AG09319 (cell line): ENCODE results near the gene NGFR.

Source experiments
- DNase-seq: peaks from one replicate; pipeline ENCODE4 v3.0.0-alpha.2; 2010; ENCODE audit warnings: low read depth; ENCODE audit errors: extremely low read depth
- TF ChIP-seq, protein P1 (sequence below): IDR thresholded peaks from 2 replicates; pipeline ENCODE4 v1.5.1; 2011; ENCODE audit warnings: low read depth, mild to moderate bottlenecking, inconsistent platforms, low read length, moderate library complexity

The NGFR gene

DNA sequence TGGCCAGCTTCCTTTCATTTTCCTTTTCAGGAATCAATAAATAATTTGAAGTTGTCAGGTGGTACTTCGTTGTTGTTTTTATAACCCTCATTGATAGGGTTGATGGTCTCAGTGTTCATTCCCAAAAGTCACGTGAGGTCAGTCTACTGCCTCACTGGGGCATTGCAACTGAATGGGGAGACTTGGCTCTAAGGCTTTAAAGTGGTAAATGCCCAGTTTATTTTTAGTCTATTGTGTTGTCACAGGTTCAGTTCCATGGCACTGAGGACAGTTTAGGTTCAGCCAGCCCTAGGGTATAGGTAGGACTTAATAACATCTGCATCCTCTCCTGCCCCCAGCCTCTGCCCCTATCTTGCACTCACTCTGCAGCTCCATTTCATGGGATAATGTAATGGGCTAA lies 33.5 kb upstream of the NGFR start:
- DNase-seq, result no peak
- TF ChIP-seq, protein P1, sequence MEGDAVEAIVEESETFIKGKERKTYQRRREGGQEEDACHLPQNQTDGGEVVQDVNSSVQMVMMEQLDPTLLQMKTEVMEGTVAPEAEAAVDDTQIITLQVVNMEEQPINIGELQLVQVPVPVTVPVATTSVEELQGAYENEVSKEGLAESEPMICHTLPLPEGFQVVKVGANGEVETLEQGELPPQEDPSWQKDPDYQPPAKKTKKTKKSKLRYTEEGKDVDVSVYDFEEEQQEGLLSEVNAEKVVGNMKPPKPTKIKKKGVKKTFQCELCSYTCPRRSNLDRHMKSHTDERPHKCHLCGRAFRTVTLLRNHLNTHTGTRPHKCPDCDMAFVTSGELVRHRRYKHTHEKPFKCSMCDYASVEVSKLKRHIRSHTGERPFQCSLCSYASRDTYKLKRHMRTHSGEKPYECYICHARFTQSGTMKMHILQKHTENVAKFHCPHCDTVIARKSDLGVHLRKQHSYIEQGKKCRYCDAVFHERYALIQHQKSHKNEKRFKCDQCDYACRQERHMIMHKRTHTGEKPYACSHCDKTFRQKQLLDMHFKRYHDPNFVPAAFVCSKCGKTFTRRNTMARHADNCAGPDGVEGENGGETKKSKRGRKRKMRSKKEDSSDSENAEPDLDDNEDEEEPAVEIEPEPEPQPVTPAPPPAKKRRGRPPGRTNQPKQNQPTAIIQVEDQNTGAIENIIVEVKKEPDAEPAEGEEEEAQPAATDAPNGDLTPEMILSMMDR, result no peak

DNA sequence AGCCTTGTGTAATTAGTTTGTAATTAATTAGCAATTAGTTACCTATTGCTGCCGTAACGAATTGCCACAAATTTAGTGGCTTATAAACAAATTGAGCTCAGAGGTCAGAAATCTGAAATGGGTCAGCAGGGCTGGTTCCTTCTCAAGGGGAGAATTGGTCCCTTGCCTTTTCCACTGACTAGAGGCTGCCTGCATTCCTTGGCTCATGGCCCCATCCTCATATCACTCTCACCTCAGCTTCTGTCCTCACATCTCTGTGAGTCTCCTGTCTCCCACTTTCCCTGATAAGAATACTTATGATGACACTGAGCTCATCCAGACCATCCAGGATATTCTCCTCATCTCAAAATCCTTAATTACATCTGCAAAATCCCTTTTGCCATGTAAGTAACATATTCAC lies 31.0 kb upstream of the NGFR start:
- TF ChIP-seq, protein P1, result no peak
- no peak for DNase-seq

DNA sequence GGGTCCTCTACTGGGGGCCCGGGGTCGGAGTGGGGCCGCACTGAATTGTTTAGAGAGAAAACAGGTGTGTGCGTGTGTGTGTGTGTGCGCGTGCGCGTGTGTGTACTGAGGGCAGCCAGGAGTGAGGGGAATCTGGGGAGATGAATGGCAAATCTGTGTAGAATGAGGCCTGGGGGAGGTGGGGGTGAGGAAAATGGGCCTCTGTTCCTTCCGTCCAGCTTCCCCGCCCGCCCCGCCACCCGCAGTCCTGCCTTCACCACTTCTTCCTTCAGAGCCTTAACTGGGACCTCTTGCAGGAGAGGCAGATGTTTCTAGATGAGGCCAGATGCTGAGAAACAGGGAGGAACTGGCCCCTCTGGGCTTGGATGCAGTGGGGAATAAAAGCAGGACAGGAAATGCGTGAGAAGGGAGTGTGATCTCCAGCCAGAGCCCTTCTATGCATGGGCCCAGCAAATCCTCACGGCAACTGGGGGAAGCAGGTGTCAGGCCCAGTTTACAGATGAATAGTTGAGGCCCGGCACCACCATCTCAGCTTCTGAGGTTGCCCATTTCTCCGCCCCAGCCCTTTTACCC lies 29.7 kb upstream of the NGFR start:
- no peak for DNase-seq
- TF ChIP-seq, protein P1, result no peak

DNA sequence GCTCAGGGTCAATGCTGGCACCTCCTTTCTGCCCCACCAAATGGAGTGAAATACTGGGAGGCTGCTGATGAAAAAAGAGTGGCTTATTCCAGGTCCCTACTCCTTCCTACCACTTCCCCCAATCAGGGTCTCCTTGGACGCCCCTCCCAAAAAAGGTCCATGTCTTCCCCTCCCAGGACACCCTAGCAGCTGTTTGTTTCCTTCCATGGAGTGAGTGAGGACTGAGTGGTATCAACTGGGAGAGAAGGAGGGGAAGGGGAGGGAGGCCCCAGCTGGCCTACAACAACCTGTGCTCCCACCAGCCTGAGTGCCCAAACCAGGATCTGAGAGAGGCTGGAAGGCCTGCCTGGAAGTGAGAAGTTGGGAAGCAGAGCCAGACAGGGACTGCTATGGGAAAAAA lies 28.7 kb upstream of the NGFR start:
- no peak for DNase-seq
- TF ChIP-seq, protein P1, result no peak

DNA sequence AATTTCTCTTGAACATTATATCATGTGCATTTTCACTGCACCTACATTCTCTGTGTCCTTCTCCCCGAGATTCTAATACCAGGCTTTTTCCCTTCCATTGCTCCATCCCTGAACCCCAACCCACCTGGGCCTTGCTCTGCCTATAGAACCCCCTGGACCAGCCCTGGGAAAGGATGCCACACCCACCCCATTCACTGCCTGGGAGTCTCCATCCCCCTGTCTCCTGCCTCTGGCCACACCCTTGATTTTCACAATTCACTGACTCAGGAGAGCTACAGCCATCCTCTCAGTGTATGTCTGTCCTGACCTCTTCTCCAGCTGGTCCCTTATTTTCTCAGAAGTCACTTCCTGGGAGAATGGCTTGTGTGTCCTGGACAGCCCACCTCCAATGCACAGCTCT lies 27.9 kb upstream of the NGFR start:
- no peak for DNase-seq
- TF ChIP-seq, protein P1, result no peak

DNA sequence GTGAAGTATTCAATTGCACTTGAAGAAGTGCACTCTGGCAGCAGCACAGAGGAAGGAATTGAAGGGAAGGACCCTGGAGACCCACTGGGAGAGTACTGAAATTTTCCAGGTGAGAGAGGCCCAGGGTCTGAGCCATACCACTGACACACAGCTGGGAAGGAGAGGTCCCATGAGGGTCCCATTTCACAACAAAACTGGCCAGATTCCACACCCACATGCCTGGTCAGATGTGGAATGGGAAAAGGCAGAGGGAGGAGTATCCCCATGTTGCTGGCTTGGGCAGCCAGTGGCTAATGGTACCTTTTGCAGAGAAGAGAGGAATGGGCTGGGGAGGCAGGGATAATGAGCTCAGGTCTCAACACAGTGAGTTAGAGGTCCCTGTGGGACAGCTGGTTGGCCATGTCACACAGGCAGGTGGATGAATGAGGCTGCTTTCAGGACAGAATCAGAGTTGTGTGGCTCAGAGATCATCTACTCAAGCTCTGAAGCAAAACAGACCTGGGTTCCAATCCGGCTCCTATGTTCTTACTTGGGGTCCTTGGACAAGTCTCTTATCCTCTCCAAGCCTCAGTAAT lies 26.2 kb upstream of the NGFR start:
- TF ChIP-seq, protein P1, result no peak

DNA sequence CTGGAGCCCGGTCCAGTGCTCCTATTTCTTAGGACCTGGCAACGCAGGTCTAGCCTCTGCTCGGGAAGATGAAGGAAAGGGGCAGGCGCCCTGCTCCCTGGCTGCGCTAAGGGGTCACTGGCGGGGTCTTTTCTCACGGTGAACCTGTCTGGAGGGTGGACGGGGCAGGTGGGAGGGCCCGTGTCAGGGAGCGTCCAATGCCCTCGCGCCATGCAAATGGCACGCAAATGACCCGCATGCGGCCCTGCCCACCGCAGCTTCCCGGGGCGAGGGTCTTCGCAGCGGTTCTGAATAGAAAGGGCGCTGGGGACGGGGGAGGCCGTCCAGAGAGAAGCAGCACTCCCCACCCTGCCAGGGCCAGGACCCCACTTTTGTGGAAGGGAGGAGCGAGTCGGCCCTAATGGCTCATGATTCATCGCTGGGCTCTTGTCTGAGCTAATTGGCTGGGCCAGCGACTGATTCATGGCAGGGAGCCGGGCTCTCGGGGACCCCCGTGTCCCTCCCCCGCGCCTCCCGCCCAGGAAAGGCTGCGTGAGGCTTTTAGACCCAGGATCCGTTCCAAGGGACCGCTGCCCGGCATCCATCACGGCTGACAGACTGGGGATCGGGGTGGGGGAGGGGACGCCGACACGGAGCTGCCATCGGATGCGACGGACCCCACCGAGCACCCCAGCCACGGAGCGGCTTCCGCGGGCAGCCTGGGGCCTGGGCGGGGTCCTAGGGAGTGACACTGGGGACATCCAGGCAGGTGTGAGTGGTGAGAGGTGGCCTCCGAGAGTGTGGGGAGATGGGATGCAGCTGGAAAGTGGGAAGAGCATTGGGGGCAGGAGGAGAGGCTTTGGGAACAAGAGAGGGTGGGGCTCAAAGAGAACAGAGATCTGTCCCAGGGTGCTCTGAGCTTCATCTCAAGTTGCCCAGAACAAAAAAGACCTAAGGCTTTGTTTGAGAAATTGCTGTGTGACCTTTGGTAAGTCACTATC lies 25.0 kb upstream of the NGFR start:
- no peak for DNase-seq
- TF ChIP-seq, protein P1, result no peak

More for the DNA sequence above, 26.2 kb upstream of the NGFR start:
- DNase-seq, result no peak
